D721Med (cell line): ENCODE data around the gene MCM8.

Experiments used
- DNase-seq: peaks from one replicate; pipeline ENCODE4 v3.0.0; 2011; ENCODE audit warnings: low spot score; ENCODE audit not compliant: insufficient read length
- FAIRE-seq: peaks from 2 replicates; lab custom pipeline; 2011; peaks lifted over from hg19 to GRCh38; lab: Jason Lieb, UNC
- CTCF ChIP-seq: IDR thresholded peaks from 2 replicates; pipeline ENCODE4 v1.5.1; 2012; ENCODE audit warnings: mild to moderate bottlenecking, control low read depth; ENCODE audit not compliant: insufficient read depth; ENCODE audit errors: missing control alignments

MCM8 gene

DNA sequence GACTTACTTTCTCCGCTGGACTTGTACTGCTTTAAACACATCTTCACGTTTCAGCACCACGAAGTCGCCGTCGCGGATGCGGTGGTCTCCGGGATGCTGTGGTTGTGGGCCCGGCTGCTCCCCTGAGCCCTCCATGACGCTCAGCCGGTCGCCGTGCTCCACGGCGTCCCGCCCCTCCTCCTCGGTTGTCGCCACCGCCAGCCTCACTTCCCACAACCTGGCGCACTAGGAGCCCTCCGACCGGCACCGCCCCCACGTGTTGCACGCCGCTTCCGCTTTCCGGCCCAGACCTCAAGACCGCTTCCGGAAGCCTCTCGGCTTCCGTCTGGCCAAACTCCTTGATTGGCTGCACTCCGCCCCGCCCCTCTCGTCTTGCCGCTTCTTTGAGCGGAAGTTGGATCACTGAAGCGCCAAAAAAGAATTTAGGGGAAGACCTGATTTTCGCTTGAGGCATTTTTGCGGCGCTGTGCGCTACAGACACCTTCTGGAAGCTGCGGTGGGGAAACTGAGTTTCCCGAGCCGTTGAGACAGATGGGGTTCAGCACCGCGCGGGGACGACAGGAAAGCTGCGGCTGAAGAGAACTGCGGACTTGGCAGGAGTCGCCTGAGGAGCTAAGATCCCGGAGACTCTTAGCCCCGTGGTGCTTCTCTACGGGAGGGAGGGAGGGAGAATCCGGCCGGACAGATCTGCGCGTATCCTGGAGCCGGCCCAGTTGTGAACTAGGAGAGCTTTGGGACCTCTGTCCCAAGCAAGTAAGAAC, at the start of gene MCM8, which contains the start of gene TRMT6:
TSS of gene MCM8 (plus strand) at position 382 of the 761 bp plus-strand sequence. CDS start 1,364 bp downstream, outside the sequence.
TSS of gene TRMT6 (minus strand) at position 263 of the 761 bp plus-strand sequence. CDS start at position 135, 128 bp downstream.
- no peak for FAIRE-seq
- peak; percentile 50 for DNase-seq

GRCh38 chr20:5900908-5901307, 49.5 kb upstream of the MCM8 start:
- no peak for TF ChIP-seq CTCF
- no peak for FAIRE-seq

More for the DNA sequence above, at the start of gene MCM8, which contains the start of gene TRMT6:
- no peak for TF ChIP-seq CTCF

DNA sequence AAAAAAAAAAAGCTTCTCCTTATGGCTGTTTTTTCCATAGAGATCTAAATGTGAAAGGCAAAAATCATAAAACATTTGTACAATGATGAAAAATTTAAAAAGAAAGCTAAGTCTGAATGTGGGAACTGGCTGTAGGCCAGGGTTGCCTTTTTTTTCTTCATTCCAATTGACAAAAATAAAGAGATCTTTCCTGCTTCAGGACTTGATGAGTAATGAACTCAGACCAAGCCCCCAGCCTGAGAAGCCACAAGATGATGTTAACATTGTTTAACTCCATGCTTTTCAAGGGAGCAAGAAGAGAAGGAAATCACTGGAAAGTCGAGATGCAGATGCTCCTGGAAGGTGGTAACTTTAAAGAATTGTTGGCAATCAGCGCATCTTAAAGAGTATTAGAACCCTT, 41.5 kb upstream of the MCM8 start:
- DNase-seq (no peak), FAIRE-seq (no peak)
- TF ChIP-seq CTCF = no peak

More at GRCh38 chr20:5900908-5901307, 49.5 kb upstream of the MCM8 start:
- no peak for DNase-seq

DNA sequence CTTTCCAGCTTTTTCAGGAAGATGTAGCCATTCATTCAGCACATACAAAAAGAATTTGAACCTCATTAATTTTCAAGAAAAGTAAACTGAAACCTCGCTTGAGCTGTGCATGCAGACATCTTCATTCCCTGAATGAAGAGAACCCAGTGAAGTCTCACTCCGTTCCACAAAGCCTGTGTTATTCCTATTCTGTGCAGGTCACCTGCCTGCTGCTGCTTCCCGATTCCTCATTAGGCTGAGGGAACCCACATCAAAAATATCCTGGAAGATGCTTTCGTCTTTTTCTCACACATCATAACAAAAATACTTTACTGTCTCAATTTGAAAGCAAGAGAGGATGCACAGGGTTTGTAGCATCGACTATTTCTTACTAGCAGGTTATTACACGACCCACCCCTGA, 40.3 kb upstream of the MCM8 start:
- FAIRE-seq (no peak), DNase-seq (no peak)
- no peak for TF ChIP-seq CTCF

GRCh38 chr20:5913166-5913565, 37.3 kb upstream of the MCM8 start:
- no peak for FAIRE-seq
- DNase-seq = no peak

GRCh38 chr20:5914859-5915258, 35.6 kb upstream of the MCM8 start:
- DNase-seq (no peak), FAIRE-seq (no peak)
- TF ChIP-seq CTCF = no peak

More at GRCh38 chr20:5913166-5913565, 37.3 kb upstream of the MCM8 start:
- no peak for TF ChIP-seq CTCF
